Testis (tissue), 2 donors: ENCODE data around the gene NLGN4X.

ENCODE experiments used
- POLR2A ChIP-seq: fragments of 450-650 bp; IDR thresholded peaks from one replicate; pipeline ENCODE4 v1.6.1; 2017; ENCODE audit warnings: antibody characterized with exemption, mild to moderate bottlenecking, moderate library complexity
- TF ChIP-seq, protein P1 (sequence below), 3 experiments: fragments of 450-650 bp in 2 of 3; fragments of 200-600 bp in 1 of 3; sonication (generic) in 1 of 3; IDR thresholded peaks; one replicate each; pipeline ENCODE4 v1.5.1; 2016 to 2019; ENCODE audit warnings: antibody characterized with exemption in 3 of 3, mild to moderate bottlenecking in 2 of 3, moderate library complexity in 1 of 3

DNA sequence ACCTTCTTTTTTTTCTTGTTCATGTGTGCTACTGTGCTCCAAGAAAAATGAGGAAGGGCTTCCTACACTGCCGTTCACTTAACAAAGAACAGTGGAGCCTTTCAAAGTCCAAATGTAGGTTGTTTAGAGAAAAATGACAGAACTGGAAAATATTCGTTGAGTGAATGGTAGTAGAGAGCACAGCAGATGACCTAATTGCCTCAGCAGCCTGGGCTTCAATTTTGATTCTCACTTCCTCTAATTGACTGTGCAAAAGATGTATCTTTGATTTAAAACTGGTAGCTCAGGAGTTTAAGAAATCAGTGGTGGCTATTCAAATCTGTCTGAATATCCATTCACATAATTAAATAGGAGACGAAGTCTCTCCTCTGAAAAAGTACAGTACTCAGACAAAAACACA, 5.2 kb downstream of the NLGN4X start:
- TF ChIP-seq, protein P1, sequence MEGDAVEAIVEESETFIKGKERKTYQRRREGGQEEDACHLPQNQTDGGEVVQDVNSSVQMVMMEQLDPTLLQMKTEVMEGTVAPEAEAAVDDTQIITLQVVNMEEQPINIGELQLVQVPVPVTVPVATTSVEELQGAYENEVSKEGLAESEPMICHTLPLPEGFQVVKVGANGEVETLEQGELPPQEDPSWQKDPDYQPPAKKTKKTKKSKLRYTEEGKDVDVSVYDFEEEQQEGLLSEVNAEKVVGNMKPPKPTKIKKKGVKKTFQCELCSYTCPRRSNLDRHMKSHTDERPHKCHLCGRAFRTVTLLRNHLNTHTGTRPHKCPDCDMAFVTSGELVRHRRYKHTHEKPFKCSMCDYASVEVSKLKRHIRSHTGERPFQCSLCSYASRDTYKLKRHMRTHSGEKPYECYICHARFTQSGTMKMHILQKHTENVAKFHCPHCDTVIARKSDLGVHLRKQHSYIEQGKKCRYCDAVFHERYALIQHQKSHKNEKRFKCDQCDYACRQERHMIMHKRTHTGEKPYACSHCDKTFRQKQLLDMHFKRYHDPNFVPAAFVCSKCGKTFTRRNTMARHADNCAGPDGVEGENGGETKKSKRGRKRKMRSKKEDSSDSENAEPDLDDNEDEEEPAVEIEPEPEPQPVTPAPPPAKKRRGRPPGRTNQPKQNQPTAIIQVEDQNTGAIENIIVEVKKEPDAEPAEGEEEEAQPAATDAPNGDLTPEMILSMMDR (IDR thresholded peaks at IDR 0.05): no peak
- TF ChIP-seq POLR2A: no peak
